ENCODE data around the gene SLC25A19.

SLC25A19 gene

DNA sequence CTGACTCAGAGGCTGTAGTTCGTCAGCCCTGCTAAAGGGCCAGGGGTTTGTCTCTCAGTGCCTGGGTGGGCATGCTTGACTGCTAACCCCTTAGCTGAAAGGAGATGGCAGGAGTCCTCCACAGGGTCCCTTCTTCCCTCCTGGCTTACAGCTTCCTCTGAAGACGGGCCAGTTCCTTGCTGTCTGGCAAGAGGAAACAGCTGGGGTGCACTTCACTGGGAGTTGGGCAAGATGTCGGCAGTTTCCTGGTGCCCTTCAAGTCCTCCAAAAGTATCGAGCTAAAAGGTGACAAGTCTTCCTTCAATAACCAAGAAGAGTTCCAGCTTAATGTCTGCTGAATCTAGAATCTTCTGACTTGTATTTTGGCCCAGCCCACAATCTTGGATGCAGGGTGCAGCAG lies 60.4 kb downstream of the SLC25A19 start:
- Histone ChIP-seq H3K4me2 (ENCODE audit: low read length) (no peak overlapping the region), H3K9me3 (ENCODE audit: control insufficient read depth, low read length) (no peaks in the 10 kb centered on the region), H3K79me2 (no peaks in the 10 kb centered on the region), H2AFZ (no peak overlapping the region), H3K4me1 (no peaks in the 10 kb centered on the region), H3K27ac (no peak overlapping the region), H3K9ac (no peak overlapping the region), H3K4me3 (ENCODE audit: low read depth, low read length) (no peak overlapping the region), H3K36me3 (ENCODE audit: control insufficient read depth, insufficient read depth, low read length) (no peaks in the 10 kb centered on the region), H3K27me3 (ENCODE audit: control insufficient read depth, insufficient read depth, low read length) (no peaks in the 10 kb centered on the region)
- TF ChIP-seq, protein P1, sequence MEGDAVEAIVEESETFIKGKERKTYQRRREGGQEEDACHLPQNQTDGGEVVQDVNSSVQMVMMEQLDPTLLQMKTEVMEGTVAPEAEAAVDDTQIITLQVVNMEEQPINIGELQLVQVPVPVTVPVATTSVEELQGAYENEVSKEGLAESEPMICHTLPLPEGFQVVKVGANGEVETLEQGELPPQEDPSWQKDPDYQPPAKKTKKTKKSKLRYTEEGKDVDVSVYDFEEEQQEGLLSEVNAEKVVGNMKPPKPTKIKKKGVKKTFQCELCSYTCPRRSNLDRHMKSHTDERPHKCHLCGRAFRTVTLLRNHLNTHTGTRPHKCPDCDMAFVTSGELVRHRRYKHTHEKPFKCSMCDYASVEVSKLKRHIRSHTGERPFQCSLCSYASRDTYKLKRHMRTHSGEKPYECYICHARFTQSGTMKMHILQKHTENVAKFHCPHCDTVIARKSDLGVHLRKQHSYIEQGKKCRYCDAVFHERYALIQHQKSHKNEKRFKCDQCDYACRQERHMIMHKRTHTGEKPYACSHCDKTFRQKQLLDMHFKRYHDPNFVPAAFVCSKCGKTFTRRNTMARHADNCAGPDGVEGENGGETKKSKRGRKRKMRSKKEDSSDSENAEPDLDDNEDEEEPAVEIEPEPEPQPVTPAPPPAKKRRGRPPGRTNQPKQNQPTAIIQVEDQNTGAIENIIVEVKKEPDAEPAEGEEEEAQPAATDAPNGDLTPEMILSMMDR (IDR thresholded peaks at IDR 0.05): no peak

DNA sequence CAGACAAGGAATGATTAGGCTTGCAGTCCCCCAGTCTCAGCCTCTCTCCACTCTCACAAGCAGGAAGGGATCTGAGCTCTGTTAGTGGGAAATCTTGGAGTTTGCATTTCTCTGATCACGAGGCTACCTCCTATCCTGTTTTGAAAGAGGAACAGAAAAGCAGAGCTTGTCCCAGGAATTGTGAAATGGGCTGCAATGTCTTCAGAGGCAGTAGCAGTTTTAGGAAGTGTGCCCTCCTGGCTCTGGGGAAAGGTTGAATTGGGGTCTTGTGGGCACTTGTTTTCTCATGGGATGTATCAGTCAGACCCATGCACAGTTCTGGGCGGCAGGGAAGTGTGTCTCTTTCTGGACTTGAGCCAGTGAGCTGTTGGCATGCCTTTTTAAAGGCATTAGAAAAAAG lies 60.9 kb downstream of the SLC25A19 start:
- no peaks in the 10 kb centered on the region for H3K36me3 ChIP-seq (ENCODE audit: control insufficient read depth, insufficient read depth, low read length)
- H2AFZ ChIP-seq: no peak overlapping the region
- H3K9me3 ChIP-seq (ENCODE audit: control insufficient read depth, low read length): no peaks in the 10 kb centered on the region
- H3K4me1 ChIP-seq: no peaks in the 10 kb centered on the region
- H3K9ac ChIP-seq: no peak overlapping the region
- H3K4me2 ChIP-seq (ENCODE audit: low read length): no peak overlapping the region
- H3K27ac ChIP-seq: no peak overlapping the region
- H3K27me3 ChIP-seq (ENCODE audit: control insufficient read depth, insufficient read depth, low read length): no peaks in the 10 kb centered on the region
- TF ChIP-seq, protein P1 (IDR thresholded peaks at IDR 0.05): no peak
- no peak overlapping the region for H3K4me3 ChIP-seq (ENCODE audit: low read depth, low read length)
- no peaks in the 10 kb centered on the region for H3K79me2 ChIP-seq

DNA sequence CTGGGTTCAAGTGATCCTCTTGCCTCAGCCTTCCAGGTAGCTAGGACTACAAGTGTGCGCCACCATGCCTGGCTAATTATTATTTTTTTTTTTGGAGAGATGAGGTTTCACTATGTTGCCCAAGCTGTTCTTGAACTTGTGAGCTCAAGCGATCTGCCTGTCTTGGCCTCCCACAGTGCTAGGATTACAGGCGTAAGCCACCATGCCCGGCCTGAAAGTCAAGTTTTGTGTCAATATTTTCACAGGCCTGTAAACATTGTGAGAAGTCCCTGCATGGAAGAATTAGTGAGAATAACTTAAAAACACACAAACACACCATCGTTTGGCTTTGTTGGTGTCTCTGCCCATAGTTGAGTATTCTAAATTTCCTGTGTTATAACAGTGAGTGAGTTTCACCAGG lies 61.5 kb downstream of the SLC25A19 start:
- H3K4me3 ChIP-seq (ENCODE audit: low read depth, low read length): no peak overlapping the region
- H3K4me1 ChIP-seq: no peaks in the 10 kb centered on the region
- H3K4me2 ChIP-seq (ENCODE audit: low read length): no peak overlapping the region
- no peak overlapping the region for H3K9ac ChIP-seq
- H3K36me3 ChIP-seq (ENCODE audit: control insufficient read depth, insufficient read depth, low read length): no peaks in the 10 kb centered on the region
- H3K9me3 ChIP-seq (ENCODE audit: control insufficient read depth, low read length): no peaks in the 10 kb centered on the region
- H3K79me2 ChIP-seq: no peaks in the 10 kb centered on the region
- TF ChIP-seq, protein P1 (IDR thresholded peaks at IDR 0.05): no peak
- H2AFZ ChIP-seq: no peak overlapping the region
- no peaks in the 10 kb centered on the region for H3K27me3 ChIP-seq (ENCODE audit: control insufficient read depth, insufficient read depth, low read length)
- H3K27ac ChIP-seq: no peak overlapping the region

DNA sequence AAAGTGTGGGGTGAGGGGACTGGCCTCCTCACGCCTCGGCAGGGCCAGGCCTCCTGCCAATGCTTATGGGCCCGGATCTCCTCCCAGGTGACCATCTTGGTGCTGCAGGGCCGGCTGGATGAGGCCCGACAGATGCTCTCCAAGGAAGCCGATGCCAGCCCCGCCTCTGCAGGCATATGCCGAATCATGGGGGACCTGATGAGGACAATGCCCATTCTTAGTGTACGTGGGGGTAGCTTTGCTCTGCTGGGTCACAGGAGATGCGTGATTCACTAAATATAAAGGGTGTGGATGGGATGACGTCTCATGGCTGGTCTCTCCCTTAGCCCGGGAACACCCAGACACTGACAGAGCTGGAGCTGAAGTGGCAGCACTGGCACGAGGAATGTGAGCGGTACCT lies 64.2 kb downstream of the SLC25A19 start:
- Histone ChIP-seq H3K4me2 (ENCODE audit: low read length) (no peak overlapping the region), H3K27me3 (ENCODE audit: control insufficient read depth, insufficient read depth, low read length) (no peaks in the 10 kb centered on the region), H3K9ac (no peak overlapping the region), H3K9me3 (ENCODE audit: control insufficient read depth, low read length) (no peaks in the 10 kb centered on the region), H3K27ac (no peak overlapping the region), H2AFZ (no peak overlapping the region), H3K4me3 (ENCODE audit: low read depth, low read length) (no peak overlapping the region), H3K79me2 (peaks cover 2% of the 10 kb centered on the region), H3K36me3 (ENCODE audit: control insufficient read depth, insufficient read depth, low read length) (no peaks in the 10 kb centered on the region), H3K4me1 (no peaks in the 10 kb centered on the region)
- TF ChIP-seq, protein P1 (IDR thresholded peaks at IDR 0.05): no peak

All from parathyroid adenoma (tissue), 2 donors.